SK-MEL-5 (cell line): ENCODE results near the gene MYEOV. TPM values are rescaled to one million over a fixed set of nuclear protein-coding genes. Genes with fewer than 3 reads are reported as not detected.

ENCODE experiments used
- DNase-seq: peaks from one replicate; pipeline ENCODE4 v3.0.0-alpha.2; 2016; ENCODE audit warnings: low read depth, low spot score
- in situ Hi-C: cut with HindIII; loops from 2 replicates; pipeline ENCODE4 v1.10.0; 2016; ENCODE audit warnings: low sequenced_read_pairs, high pct_unique_total_duplicates, low pct_unique_long_range_greater_than_20kb
- total RNA-seq: library from RNA; depleted of rRNA; stranded (reverse); fragments of >200 nt; shearing (Covaris generic); gene quantifications from 2 replicates; pipeline ENCODE4 v1.2.3, GENCODE V29; 2014

Gene MYEOV
- total RNA-seq, 1 experiment from 2014 or later = not detected

DNA sequence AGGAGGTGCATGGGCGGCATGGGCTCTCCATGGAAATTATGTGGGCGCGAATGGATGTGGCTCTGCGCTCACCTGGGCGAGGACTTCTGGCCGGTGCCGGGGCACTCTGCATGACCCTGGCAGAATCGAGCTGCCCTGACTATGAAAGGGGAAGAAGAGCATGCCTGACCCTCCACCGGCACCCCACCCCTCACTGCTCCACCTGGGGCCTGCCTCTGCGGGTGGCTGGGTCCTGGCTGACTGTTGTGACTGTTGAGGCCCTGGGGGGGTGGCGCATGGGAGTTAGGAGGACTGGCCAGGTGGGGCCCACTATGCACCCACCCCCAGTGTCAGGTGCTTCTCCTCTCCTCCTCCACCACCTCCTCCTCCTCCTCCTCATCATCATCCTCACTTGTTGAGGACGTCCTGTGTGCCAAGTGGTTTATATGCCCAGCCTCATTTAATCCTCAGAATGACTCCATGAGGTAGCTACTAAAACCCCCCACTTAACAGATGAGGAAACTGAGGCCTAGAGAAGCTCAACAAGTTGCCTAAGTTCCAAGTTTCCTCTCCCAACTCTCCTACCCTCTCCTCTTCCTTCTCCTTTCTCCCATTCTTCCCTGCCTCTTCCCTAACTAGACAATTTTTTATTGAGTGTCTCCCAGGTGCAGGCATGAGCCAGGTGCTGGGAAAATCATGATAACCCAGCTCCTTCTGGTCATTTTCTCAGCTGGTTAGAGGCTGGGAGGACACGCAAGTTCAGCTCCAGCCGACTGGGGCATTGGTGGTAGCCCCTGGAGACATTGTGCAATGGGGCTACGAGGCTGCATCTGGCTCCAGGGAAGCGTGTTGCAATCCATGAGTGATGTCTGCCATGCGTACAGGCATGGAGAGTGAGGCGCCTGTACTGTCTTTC lies 2.3 kb downstream of the MYEOV start:
- in situ Hi-C loops = no loop called here
- peak; percentile 52 for DNase-seq

DNA sequence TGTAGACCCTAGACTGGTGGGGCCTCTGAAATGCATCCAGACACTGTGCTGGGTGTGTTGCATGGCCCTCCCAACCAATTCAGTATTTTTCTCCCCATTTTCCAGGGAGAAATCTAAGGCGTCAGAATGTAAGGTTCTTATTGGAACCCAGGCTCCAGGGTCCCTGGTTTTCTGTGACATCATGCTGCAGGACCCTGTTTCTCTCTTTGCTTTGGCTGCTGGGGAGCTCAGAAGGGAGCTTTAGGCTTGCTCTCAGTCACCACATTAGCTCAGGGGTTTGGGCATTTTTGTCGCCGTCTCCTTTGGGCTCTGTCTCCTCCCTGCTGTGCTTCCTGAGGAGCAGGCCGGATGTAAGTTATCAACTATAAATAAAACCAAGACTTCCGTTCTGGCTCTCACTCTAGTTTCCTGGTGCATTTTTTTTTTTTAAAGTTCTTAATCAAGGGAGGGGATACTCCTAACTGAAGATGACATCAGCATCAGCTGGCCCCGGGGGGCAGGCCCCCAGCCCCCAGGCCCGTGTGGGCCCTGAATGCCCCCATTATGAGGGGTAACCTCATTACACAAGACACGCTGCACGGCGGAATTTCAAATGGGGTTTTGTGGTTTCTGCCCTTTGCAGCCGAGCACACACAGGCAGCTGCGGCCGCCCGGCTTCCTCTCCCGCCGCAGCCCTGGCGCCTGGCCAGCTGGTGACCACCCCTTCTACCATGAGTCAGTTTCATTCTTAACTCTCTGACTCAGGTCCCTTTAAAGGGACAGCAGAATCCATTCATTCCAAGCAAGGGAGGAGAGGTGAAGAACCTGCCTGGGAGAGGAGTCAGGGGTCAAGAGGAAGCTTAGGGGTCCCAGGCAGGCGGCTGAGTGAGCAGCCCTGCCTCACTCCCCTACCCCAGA lies 3.2 kb downstream of the MYEOV start:
- DNase-seq = peak; percentile 100
- in situ Hi-C loops = no loop called here

DNA sequence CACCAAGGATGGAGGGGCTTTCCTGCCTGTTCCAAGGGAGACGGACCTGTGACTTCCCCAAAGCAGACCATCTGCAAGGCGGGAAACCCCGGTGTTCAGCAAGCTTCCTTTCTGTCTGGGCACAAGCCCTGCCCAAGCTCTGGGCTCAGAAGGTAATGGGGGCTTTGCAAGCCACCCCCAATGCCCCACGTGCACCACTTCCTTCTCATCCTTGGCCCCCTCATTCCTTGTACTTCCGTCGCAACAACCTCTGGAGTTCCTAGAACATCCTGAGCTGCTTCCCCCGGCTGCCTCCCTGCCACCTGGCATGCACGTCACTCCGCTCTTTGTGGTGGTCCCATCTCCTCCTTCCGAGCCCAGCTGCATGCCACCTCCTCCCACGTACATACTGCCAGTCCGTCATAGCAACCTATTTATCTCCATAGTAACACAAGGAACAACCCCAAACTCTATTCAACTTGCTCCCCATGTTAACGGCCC lies 3.9 kb downstream of the MYEOV start:
- in situ Hi-C loops = no loop called here
- DNase-seq = no peak

DNA sequence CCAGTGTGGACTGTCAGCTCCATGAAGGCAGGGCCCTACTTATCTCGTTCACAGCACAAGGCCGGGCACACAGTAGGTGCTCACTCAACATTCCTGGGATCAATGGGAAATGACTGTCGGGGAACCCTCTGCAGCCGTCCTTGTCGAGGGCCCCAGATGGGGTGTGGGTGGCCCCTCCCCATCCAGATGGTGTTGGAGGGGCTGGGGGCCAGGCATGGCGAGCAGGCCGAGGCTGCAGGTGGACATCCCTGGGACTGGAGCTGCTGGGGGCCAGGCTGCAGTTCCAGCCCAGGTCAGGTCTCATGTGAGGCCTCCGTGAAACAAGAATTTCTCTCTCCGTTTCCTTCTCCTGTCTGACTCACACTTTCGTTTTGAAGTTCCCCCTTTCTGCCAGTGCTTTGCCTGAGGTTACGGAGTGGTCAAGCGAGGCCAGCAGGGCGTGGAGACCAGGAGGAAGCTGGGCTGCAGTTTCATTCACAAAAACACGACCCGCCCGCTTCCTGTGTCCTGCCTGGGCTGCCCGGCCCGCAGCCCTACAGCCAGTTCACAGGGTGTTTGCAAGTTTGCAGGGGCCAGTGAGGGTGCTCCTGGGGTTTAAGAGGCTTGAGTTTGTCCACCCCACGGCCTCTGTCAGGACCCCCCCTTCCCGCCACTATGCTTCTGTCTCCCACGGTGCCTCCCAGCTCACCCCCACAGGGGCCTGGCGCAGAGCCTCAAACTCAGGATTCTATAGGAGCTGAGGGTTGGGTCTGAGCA lies 4.5 kb downstream of the MYEOV start:
- peak; percentile 85 for DNase-seq
- in situ Hi-C loops = no loop called here

DNA sequence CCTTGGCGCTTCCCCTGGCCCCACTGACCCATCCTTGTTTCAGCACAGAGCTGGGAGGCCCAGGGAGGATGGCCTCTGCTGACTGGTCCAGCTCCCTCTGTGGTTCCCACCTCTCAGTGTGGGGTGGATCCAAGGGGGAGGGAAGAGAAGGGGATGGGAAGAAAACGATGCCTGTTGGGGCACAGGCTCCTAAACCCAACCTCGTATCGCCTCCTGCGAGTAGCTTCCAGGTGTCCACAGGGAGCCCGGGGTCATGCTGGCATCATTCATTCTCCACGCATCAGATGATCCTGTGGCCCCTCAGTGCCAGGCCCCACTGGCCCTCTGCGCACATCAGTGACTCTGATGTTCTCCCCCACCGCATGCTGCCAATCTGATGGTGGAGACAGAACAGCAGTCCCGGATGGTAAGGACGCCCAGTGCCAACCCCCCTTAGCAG lies 5.1 kb downstream of the MYEOV start:
- no peak for DNase-seq

DNA sequence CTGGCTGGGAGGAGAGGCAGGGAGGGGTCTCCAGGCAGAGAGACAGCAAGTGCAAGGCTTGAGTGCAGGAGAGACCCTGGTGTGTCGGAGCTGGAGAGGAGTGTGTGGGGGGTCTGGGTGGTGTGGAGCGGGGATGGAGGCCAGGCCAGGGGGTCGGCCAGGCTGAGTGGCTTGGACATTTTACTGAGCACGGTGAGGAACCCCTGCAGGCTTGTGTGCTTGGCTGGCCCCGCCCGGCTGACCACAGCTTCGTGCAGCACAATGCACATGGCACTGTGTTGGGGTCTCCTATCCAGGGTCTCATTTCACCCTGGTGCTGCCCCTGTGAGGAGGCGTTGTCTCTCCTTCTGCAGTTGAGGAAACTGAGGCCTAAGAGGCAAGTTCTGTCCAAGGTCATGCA lies 5.6 kb downstream of the MYEOV start:
- no peak for DNase-seq
- in situ Hi-C loops = no loop called here

More for the DNA sequence above, 5.1 kb downstream of the MYEOV start:
- in situ Hi-C loops = no loop called here

DNA sequence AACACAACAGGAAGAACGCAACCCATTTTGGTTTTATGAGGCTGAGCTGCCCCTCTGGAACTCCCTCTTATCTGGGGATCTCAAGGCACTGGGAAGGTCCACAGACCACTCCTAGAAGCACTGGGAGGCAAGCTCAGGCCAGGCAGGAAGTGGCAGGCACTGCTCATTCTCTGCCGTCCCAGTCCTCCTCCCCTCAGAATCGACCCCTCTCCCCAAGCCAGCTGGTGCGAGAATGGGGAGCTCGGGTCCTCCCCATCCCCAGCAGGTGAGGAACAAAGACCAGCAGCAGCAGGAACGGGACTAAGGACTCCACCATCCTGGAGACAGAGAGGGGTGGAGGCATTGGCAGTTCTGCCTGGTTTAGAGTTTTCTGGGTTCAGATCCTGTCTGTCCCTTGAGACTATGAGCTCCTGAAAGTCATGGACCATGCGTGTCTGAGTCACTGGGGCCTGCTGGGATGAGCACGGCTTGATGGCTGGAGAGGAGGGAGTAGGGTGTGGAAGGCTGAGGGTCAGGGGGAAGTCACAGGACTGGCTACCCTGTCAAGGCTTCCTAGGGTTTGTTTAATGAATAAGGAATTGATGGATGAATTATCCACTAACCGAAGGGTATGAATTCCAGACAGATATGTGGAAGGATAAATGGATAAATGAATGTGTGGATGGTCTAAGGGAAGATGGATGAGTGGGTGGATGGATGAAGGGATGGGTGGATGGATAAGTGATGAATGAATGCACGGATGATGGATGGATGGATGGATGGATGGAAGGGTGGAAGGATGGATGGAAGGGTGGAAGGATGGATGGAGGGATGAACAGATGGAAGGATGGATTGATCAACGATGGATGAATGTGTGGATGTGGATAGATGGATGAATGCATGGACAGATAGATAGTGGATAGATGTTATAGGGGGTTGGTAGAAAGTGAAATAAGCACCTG lies 6.4 kb downstream of the MYEOV start:
- in situ Hi-C loops = no loop called here
- DNase-seq = peak; percentile 85

DNA sequence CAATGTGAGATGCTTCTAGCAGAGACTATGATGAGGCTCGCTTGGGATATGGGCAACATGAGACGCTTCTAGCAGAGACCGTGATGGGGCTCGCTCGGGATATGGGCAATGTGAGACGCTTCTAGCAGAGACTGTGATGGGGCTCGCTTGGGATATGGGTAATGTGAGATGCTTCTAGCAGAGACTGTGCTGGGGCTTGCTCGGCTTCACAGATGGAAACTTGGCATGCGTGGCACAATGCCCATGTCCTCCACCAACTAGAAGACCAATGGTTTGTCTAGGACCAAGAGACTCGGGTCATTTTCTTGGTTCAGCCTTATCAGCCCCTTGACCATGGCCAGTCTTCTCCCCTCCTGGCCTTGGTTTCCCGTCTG lies 7.1 kb downstream of the MYEOV start:
- in situ Hi-C loops = no loop called here
- no peak for DNase-seq

DNA sequence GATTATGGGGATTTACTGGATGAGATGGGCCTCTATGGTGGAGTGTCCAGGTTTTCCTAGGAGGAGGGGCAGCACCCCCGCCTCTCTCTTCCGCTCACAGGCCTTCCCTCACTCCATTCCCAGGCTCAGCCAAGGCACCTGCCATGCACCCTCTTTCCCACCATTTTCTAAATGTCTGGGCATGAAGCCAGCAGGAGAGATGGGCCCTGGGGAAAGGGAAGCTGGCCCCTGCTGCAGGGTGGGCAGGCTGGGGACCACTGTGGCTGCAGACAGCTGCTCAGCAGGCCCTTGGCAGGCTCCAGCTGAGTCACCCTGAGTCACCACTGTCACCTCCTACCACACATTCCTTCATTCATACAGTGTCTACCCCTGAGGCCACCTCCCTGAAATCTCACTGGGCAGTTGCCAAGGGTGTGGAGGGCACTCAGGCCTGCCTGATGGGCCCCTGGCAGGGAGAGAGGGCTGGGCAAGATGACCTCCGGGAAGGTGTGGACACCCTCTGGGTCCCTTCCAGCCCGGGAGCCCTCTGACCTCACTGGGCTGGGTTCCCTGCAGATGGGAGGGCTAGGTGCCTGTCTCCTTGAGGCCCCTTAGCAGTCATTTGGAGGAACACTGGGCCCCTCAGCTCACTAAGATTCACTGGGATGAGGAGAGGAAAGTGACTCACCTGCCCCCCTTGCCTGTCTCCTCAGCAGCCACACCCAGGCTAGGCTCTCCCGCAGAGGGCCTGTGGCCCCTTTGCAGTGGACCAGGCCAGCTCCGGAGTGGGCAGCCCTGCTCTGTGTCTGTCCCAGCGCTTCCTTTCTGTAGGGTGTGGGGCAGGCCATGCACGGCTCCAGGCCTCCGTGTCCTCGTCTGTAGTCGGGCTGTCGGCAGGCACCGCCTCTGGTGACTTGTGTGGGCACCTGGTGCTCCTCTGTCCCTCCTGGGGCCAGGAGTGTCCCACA lies 7.8 kb downstream of the MYEOV start:
- no peak for DNase-seq
- in situ Hi-C loops = no loop called here

DNA sequence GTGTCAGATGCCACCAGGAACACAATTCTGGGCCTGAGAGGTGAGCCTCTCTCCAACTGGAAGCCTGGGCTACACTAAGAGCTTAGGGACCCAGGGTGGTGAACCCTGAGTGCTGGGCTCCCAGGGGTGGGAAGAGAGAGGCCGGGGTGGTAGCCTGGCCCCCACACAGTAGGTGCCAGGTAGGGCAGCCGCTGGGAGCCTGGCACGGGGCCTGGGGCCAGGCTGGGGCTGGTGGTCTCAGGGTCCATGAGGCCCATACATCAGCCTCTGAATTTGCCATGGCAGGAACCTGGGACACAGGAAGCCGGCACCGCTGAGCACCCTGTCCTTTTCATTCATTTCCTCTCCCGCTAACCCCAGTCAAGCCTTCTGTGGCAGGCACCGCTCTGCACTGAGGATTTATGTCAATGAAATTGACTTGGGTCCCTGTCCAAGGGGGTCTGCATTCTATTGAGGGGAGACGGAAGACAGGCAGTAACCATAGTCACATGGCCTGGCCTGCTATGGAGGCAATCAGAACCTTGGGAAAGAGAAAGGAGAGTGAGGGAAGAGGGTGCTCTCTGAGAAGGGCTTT lies 8.6 kb downstream of the MYEOV start:
- DNase-seq = no peak
- in situ Hi-C loops = no loop called here

DNA sequence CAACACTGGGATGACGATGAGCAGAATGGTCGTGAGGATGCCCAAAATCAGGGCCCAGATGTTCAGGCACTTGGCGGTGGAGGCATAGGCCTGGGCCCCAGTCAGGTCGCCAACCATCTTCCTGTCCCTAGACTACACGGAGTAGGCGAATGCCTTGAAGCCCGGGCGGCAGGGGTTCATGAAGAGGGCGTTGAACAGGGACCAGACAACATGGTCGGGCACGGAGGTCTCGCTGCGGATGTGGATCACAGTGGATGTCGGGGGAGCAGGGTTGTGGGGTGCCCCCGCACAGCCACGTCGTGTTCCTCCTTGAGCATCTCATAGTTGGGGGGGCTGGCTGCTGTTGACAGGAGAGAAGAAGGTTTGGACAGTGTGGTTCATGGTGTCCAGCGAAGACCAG lies 9.5 kb downstream of the MYEOV start:
- in situ Hi-C loops = no loop called here
- no peak for DNase-seq

DNA sequence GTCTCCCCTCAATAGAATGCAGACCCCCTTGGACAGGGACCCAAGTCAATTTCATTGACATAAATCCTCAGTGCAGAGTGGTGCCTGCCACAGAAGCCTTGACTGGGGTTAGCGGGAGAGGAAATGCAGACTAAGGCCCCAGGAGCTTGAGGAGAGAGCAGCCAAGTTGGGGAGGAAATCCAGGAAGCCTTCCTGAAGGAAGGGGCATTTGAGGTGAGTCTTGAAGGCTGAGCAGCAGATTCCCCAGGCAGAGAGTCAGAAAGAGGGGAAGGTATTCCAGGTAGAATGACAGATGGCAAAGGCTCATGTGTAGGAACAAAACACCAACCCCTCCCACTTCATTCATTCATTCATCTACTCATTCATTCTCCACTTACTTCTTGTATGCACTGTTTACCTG lies 10.3 kb downstream of the MYEOV start:
- in situ Hi-C loops = no loop called here
- no peak for DNase-seq

DNA sequence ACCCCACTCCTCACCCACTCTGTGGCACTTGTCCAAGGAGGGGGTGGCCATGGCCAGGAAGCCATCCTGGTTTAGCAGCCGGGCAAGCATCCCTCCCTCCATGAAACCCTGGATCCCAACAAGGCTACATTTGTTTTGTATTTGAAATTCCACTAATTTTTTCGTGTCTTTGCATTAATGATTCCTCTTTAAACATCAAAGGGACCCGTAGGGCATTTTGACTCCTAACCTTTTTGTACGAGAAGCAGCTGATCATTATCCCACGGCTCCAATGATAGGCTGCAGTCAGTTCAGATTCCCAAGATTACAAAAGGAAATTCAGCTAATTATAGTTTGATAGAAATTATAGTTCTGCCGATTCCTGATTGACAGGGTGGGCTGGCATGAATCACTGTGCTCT lies 10.7 kb downstream of the MYEOV start:
- in situ Hi-C loops = no loop called here
- DNase-seq = peak; percentile 68

DNA sequence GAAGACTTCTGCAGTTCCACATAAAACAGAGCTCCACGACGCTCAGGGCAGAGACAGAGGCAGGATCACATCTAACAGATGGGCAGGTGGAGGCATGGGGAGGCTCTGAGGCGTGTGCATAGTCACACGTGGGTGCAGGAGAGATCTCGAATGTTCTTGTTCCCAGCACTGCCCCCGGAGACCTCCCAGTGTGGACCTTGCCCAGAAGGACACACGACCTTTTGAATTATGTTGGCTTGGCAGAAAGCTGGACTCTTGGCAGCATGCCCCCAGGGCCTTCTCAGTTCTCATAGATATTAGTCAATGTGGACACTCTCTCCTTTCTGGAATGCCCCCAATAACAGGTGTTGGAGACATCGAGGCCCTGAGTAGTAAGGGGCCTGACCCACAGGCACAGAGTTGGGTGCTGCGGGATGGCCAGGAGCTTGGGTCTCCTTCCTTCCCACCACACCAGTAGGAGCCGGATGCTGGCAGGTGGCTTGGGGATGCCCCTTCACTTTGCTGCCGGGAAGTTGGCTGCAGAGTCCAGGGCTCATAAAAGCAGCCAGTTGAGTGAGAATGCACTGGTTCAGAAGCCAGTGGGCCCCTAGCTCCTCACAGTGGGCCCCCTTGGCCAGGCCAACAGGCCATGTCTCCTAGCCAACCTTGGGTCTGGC lies 12.1 kb downstream of the MYEOV start:
- no peak for DNase-seq
- in situ Hi-C loops = no loop called here

DNA sequence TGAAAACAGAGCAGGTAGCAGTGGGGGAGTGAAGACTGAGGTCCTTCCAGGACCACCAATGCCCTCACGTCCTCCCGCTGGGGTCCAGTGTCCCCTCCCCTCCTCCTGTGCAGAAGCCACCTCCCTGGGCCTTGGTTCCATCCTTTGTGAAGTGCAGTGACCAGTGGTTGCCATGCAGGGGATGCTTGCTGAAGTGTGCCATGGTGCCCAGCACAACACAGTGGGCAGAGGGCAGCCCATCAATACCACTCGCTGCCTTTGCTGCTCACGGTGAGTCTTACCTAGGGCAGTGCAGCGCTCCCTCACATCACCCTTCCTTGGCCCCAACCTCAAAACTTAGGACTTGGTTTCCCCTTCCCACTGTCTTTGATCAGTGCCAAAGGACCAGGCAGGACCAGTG lies 12.9 kb downstream of the MYEOV start:
- in situ Hi-C loops = no loop called here
- DNase-seq = no peak
